ENCODE measurements around the gene SDHB.

DNA sequence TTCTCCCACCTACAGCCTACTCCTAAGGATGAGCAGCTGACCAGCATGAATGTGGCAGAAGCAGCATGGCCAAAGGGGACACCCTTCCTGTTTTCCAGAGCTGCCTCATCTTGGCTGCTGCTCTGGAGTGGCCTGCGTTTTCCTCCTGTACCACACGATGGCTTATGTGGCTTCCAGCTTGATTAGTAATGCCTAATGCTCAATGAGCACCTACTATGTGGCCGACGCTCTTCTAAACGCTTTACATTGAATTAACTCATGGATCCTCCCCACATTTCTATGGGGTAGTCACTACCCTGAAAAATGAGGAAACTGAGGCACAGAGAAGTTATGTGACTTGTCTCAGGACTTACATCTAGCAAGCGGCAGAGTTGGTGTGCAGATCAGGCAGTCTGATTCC lies 18.0 kb upstream of the SDHB start:
- TF ChIP-seq FOXP1 (IDR thresholded peaks at IDR 0.05): no peak
- no peak for TF ChIP-seq FOXP1 (CRISPR knock-in tag; IDR thresholded peaks at IDR 0.05)
- TF ChIP-seq ZNF143 (CRISPR knock-in tag; IDR thresholded peaks at IDR 0.05): no peak
- no peak for TF ChIP-seq ZNF317 (CRISPR knock-in tag; IDR thresholded peaks at IDR 0.05)
- TF ChIP-seq TAF1 (CRISPR knock-in tag; IDR thresholded peaks at IDR 0.05): no peak
- TF ChIP-seq ETV5 (CRISPR knock-in tag; IDR thresholded peaks at IDR 0.05; ENCODE audit: borderline replicate concordance): no peak
- no peak for TF ChIP-seq KDM5B (CRISPR knock-in tag; IDR thresholded peaks at IDR 0.05; ENCODE audit: borderline replicate concordance)
- no peak for TF ChIP-seq NBN (conservative IDR thresholded peaks at IDR 0.05)
- TF ChIP-seq CCAR2 (optimal IDR thresholded peaks at IDR 0.05; ENCODE audit: low read depth, low read length): no peak
- no peak for TF ChIP-seq PITX1 (CRISPR knock-in tag; IDR thresholded peaks at IDR 0.05)

Measured in HepG2 (cell line).